Measurements from ENCODE around the gene DRAM1.
"Not testable (repeated sequence)": the region's sequence is repeated elsewhere in the genome, so short reads cannot be mapped to it uniquely, and the experiment has no call there.

- TF ChIP-seq CTCF (IDR thresholded peaks at IDR 0.05; ENCODE audit: low read depth, low read length, poor library complexity, severe bottlenecking); EZH2phosphoT487 (IDR thresholded peaks at IDR 0.05; ENCODE audit: borderline replicate concordance, low read length): not testable (repeated sequence)
Observed at GRCh38 chr12:101867619-101868018, 9.8 kb upstream of the DRAM1 start.
